HEK293 (cell line): ENCODE measurements around the gene AFF1.

ENCODE experiments used
- CTCF ChIA-PET: fragments of 350-600 bp; formaldehyde crosslinking; extraction: SDS; loops from one replicate; lab custom pipeline; 2021; ENCODE audit warnings: antibody characterized with exemption; lab: Yijun Ruan, JAX
- POLR2A ChIA-PET: fragments of 300-600 bp; formaldehyde crosslinking; extraction: SDS; loops from one replicate; lab custom pipeline; 2020; ENCODE audit warnings: antibody characterized with exemption, inconsistent platforms; lab: Yijun Ruan, JAX
- H3K27ac ChIP-seq: fragments of 200-500 bp; sonication (Bioruptor generic); 2 replicates; pipeline ENCODE4 v1.5.1; 2014; ENCODE audit warnings: low read depth, low read length, control low read depth, inconsistent platforms; ENCODE audit errors: extremely low read depth
- H3K36me3 ChIP-seq, 2 experiments: fragments of 200-500 bp in 1 of 2; sonication (Bioruptor generic) in 1 of 2; 1 replicate in 1 of 2; 2 replicates in 1 of 2; pipeline ENCODE4 v1.5.1; 2014 to 2017; ENCODE audit warnings: inconsistent platforms in 2 of 2, low read length in 2 of 2; ENCODE audit not compliant: control insufficient read depth in 2 of 2, insufficient read depth in 1 of 2
- H3K4me1 ChIP-seq: fragments of 200-500 bp; sonication (Bioruptor generic); 2 replicates; pipeline ENCODE4 v1.5.1; 2014; ENCODE audit warnings: mild to moderate bottlenecking, low read length, inconsistent platforms; ENCODE audit not compliant: control insufficient read depth, insufficient read depth
- H3K4me3 ChIP-seq: 2 replicates; pipeline ENCODE4 v1.5.1; 2011; ENCODE audit warnings: low read depth, mild to moderate bottlenecking, control low read depth, low read length, moderate library complexity
- H3K9me3 ChIP-seq: fragments of 200-500 bp; sonication (Bioruptor generic); 2 replicates; pipeline ENCODE4 v1.5.1; 2014; ENCODE audit warnings: low read depth, low read length, inconsistent platforms; ENCODE audit not compliant: control insufficient read depth, insufficient read depth
- ATF2 ChIP-seq: fragments of 450-650 bp; formaldehyde crosslinking; IDR thresholded peaks from 2 replicates; pipeline ENCODE4 v1.5.1; 2016; ENCODE audit warnings: missing biosample characterization, missing genetic modification characterization, low read depth
- FEZF1 ChIP-seq: fragments of 450-650 bp; formaldehyde crosslinking; IDR thresholded peaks from 2 replicates; pipeline ENCODE4 v1.5.1; 2016; ENCODE audit warnings: missing biosample characterization, missing genetic modification characterization
- KLF10 ChIP-seq: fragments of 450-650 bp; IDR thresholded peaks from 2 replicates; pipeline ENCODE4 v1.5.1; 2018; ENCODE audit warnings: missing biosample characterization, mild to moderate bottlenecking, missing genetic modification characterization
- MYNN ChIP-seq: fragments of 450-650 bp; formaldehyde crosslinking; IDR thresholded peaks from 2 replicates; pipeline ENCODE4 v1.5.1; 2016; ENCODE audit warnings: missing biosample characterization, missing genetic modification characterization, borderline replicate concordance
- OSR2 ChIP-seq: fragments of 450-650 bp; formaldehyde crosslinking; IDR thresholded peaks from 2 replicates; pipeline ENCODE4 v1.5.1; 2016; ENCODE audit warnings: missing biosample characterization, missing genetic modification characterization
- PRDM2 ChIP-seq: fragments of 450-650 bp; formaldehyde crosslinking; IDR thresholded peaks from 2 replicates; pipeline ENCODE4 v1.5.1; 2016; ENCODE audit warnings: missing biosample characterization, missing genetic modification characterization, borderline replicate concordance
- SALL2 ChIP-seq: fragments of 450-650 bp; formaldehyde crosslinking; IDR thresholded peaks from 2 replicates; pipeline ENCODE4 v1.5.0; 2017; ENCODE audit warnings: missing biosample characterization, mild to moderate bottlenecking, missing genetic modification characterization, borderline replicate concordance
- ZBTB48 ChIP-seq: fragments of 450-650 bp; formaldehyde crosslinking; IDR thresholded peaks from 2 replicates; pipeline ENCODE4 v1.5.1; 2016; ENCODE audit warnings: missing biosample characterization, missing genetic modification characterization
- ZBTB49 ChIP-seq: fragments of 450-650 bp; formaldehyde crosslinking; IDR thresholded peaks from 2 replicates; pipeline ENCODE4 v1.5.1; 2016; ENCODE audit warnings: missing biosample characterization, missing genetic modification characterization, low read depth
- ZNF140 ChIP-seq: fragments of 450-650 bp; formaldehyde crosslinking; IDR thresholded peaks from 2 replicates; pipeline ENCODE4 v1.5.1; 2016; ENCODE audit warnings: missing biosample characterization, missing genetic modification characterization
- ZNF157 ChIP-seq: fragments of 450-650 bp; formaldehyde crosslinking; IDR thresholded peaks from 2 replicates; pipeline ENCODE4 v1.5.1; 2016; ENCODE audit warnings: missing biosample characterization, missing genetic modification characterization
- ZNF174 ChIP-seq: fragments of 450-650 bp; formaldehyde crosslinking; IDR thresholded peaks from 2 replicates; pipeline ENCODE4 v1.5.0; 2017; ENCODE audit warnings: missing biosample characterization, mild to moderate bottlenecking, missing genetic modification characterization
- ZNF221 ChIP-seq: fragments of 450-650 bp; formaldehyde crosslinking; IDR thresholded peaks from 2 replicates; pipeline ENCODE4 v1.5.1; 2017; ENCODE audit warnings: missing biosample characterization, missing genetic modification characterization, borderline replicate concordance
- ZNF350 ChIP-seq: fragments of 450-650 bp; formaldehyde crosslinking; IDR thresholded peaks from 2 replicates; pipeline ENCODE4 v1.5.0; 2017; ENCODE audit warnings: missing biosample characterization, mild to moderate bottlenecking, missing genetic modification characterization
- ZNF362 ChIP-seq: fragments of 450-650 bp; formaldehyde crosslinking; IDR thresholded peaks from 2 replicates; pipeline ENCODE4 v1.5.1; 2016; ENCODE audit warnings: missing biosample characterization, missing genetic modification characterization
- ZNF394 ChIP-seq: fragments of 450-650 bp; formaldehyde crosslinking; IDR thresholded peaks from 2 replicates; pipeline ENCODE4 v1.5.1; 2016; ENCODE audit warnings: missing biosample characterization, missing genetic modification characterization, mild to moderate bottlenecking, moderate library complexity, borderline replicate concordance
- ZSCAN4 ChIP-seq: fragments of 450-650 bp; formaldehyde crosslinking; IDR thresholded peaks from 2 replicates; pipeline ENCODE4 v1.5.1; 2017; ENCODE audit warnings: missing biosample characterization, missing genetic modification characterization

Gene AFF1

GRCh38 chr4:86926435-86927086, 8.2 kb upstream of the AFF1 start:
- POLR2A ChIA-PET: no interaction called here
- CTCF ChIA-PET: interaction anchor here (0.6 to 1.2 kb wide), 6 partner anchors 134 to 312 kb away, joined by 3 to 6 read pairs (median 4); no protein-coding TSS in a partner anchor

More at GRCh38 chr4:86926435-86927086, 8.2 kb upstream of the AFF1 start:
- H3K4me1 ChIP-seq: no peaks in the 10 kb centered on the region
- no peak for TF ChIP-seq ZBTB49 (tag by site-specific recombination)
- no peak for TF ChIP-seq KLF10 (tag by site-specific recombination)
- TF ChIP-seq ZBTB48 (tag by site-specific recombination): no peak
- TF ChIP-seq ZNF140 (tag by site-specific recombination): no peak
- no peak for TF ChIP-seq PRDM2
- TF ChIP-seq MYNN: no peak
- TF ChIP-seq ZNF394 (tag by site-specific recombination): no peak
- TF ChIP-seq ZNF350: no peak
- no peak for TF ChIP-seq ZSCAN4 (tag by site-specific recombination)
- no peak for TF ChIP-seq ZNF157
- TF ChIP-seq ZNF362 (tag by site-specific recombination): no peak
- no peak for TF ChIP-seq SALL2 (tag by site-specific recombination)
- TF ChIP-seq FEZF1 (tag by site-specific recombination): no peak
- no peak for TF ChIP-seq OSR2 (tag by site-specific recombination)
- TF ChIP-seq ZNF174 (tag by site-specific recombination): no peak
- no peak for TF ChIP-seq ZNF221 (tag by site-specific recombination)
- no peak for TF ChIP-seq ATF2
- H3K36me3 ChIP-seq: no peaks in the 10 kb centered on the region
- H3K9me3 ChIP-seq: no peaks in the 10 kb centered on the region
- H3K27ac ChIP-seq: no peak overlapping the region
- H3K4me3 ChIP-seq: no peak overlapping the region
